GM12873 (cell line): ENCODE data around the gene TGFB2.

ENCODE experiments used
- TF ChIP-seq, protein P1 (sequence below): IDR thresholded peaks from 2 replicates; pipeline ENCODE4 v1.5.1; 2012; ENCODE audit warnings: low read depth, mild to moderate bottlenecking, moderate library complexity, low read length, control low read depth; ENCODE audit not compliant: insufficient read depth; ENCODE audit errors: missing control alignments

The TGFB2 gene

DNA sequence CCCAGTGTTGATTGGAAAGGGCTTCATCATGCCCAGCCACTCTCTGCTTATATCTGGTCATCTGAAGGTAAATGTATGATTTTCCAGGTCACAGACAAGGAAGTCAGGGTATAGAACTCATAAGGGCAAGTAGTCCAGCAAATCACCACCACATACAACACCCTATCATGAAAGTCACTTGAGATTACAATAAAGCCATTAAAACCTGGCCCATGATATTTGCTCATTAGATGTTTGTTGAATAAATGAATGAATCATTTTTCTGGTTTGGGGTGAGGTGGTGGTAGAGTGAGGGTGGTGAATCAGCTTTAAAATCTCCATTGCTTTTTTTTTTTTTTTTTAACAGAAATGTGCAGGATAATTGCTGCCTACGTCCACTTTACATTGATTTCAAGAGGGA is 91.9 kb downstream of the TGFB2 start:
- TF ChIP-seq, protein P1, sequence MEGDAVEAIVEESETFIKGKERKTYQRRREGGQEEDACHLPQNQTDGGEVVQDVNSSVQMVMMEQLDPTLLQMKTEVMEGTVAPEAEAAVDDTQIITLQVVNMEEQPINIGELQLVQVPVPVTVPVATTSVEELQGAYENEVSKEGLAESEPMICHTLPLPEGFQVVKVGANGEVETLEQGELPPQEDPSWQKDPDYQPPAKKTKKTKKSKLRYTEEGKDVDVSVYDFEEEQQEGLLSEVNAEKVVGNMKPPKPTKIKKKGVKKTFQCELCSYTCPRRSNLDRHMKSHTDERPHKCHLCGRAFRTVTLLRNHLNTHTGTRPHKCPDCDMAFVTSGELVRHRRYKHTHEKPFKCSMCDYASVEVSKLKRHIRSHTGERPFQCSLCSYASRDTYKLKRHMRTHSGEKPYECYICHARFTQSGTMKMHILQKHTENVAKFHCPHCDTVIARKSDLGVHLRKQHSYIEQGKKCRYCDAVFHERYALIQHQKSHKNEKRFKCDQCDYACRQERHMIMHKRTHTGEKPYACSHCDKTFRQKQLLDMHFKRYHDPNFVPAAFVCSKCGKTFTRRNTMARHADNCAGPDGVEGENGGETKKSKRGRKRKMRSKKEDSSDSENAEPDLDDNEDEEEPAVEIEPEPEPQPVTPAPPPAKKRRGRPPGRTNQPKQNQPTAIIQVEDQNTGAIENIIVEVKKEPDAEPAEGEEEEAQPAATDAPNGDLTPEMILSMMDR = no peak

DNA sequence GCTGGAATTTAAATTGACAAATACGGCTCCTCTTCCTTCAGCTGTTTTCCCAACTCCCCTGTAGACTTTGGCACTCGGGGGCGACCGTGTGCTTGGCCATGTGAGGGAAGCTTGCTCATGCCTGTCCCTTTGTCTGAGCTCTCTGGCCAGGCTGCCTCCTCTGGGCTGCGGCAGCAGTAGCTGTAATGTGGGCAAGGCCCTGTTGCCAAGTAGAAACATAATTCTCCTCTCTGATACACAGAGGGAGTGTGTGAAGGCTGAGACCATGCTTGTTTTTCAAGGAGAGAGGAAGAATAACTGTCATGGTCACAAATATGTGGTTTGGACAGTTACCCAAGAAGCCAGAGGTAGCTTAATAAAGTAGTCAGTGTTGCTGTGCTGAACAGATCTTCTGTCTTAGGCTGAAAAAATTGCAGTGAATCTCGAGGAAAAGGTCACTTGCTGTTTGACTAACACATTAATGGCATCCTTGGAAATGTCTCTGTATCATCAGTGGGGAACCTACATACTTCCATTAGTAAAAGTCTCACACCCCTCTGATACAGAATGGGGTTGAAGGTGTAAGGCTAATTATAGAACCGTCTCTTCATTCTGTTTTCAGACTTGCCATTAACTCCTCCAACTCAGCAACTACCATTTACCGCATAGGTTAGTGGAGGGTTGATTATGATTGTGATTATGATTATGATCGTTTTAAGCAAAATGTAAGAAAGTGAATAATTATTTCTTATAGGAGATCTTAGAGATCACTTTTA is 94.6 kb downstream of the TGFB2 start:
- TF ChIP-seq, protein P1 = no peak

DNA sequence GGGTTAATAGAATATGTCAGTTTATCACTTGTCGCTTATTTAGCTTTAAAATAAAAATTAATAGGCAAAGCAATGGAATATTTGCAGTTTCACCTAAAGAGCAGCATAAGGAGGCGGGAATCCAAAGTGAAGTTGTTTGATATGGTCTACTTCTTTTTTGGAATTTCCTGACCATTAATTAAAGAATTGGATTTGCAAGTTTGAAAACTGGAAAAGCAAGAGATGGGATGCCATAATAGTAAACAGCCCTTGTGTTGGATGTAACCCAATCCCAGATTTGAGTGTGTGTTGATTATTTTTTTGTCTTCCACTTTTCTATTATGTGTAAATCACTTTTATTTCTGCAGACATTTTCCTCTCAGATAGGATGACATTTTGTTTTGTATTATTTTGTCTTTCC is 98.1 kb downstream of the TGFB2 start:
- TF ChIP-seq, protein P1 = no peak

DNA sequence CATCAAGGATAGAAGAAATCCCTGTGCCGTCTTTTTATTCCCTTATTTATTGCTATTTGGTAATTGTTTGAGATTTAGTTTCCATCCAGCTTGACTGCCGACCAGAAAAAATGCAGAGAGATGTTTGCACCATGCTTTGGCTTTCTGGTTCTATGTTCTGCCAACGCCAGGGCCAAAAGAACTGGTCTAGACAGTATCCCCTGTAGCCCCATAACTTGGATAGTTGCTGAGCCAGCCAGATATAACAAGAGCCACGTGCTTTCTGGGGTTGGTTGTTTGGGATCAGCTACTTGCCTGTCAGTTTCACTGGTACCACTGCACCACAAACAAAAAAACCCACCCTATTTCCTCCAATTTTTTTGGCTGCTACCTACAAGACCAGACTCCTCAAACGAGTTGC is 99.0 kb downstream of the TGFB2 start:
- TF ChIP-seq, protein P1 = no peak

DNA sequence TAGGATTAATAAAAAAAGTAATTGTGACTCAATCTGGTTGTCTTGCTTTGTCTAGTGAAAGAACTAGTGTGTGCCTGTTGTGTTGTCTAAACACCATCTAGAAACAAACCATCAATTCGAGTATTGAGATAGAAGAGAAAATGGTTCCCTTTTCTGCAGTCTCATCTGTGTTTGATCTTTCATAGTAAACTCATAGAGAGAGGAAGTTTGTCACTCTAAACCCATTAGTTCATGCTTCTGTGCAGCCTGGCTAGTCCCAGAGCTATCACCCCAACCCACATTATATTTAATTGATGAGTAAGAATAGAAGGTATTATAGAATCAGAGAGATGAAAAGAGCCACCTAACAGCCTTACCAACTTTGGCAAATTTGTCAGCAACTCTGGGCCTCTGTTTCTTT is 99.5 kb downstream of the TGFB2 start:
- TF ChIP-seq, protein P1 = no peak

DNA sequence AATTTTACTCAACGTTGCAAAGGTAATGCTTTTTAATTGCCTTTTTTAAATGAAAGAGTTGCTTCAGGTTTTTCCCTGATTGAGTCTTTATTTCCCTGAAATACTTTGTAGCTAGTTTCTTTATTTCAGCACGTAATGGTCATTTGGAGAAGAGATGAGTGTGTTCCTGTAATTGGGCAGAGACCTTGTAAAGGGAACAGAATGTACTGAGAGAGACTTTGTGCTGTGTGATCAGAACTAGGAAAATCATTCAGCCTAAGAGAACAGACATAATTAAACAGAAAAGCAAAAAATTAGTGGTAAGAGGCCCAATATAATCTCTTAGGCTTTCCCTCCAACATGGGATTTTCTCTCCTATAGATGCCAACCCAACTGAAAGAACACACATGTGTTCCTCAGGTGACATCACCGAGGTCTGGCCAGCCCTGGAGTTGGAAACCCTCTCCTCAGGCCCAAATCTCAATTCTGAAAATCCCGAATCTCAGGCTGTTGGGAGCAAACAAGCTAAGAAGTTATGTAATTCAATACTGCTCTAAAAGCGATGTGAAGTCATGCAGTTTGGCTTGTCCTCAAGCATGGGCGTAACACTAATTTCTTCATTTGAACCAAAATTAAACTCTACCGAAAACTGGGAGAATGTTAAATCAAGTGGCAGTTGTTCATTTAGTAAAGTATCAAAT is 102.0 kb downstream of the TGFB2 start:
- TF ChIP-seq, protein P1 = no peak

DNA sequence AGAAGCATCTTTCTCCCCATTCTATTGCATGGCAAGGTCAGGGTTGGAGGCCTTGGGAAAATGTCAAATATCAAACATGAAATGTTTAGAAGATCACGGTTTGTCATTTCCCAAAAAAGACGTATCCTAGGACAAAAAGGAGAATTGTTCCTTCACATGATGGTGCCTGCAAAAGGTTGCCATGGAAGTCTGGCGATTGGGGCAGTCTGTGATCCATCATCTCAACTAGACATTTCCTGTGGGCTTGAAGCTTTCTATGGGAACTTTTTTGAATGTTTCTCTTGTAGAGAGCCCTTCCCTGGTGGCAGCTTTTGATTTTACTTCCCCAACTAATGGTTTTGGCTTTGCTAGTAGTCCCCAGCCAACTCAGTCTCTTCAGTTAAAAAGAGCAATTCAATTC is 106.3 kb downstream of the TGFB2 start:
- TF ChIP-seq, protein P1 = no peak
